ENCODE measurements around the gene MAD1L1.

MAD1L1 gene

GRCh38 chr7:2280424-2280823 lies 47.7 kb upstream of the MAD1L1 start:
- Histone ChIP-seq H3K79me2 (ENCODE audit: insufficient read depth, low read length) (peaks cover 29% of the 10 kb centered on the region), H3K27me3 (ENCODE audit: insufficient read depth, low read length, poor library complexity) (no peaks in the 10 kb centered on the region), H3K36me3 (ENCODE audit: insufficient read depth, low read length) (peaks cover 4% of the 10 kb centered on the region; the same call in 1 of the 2 replicates), H3K4me3 (ENCODE audit: low read depth in 1 of 2, low read length in 2 of 2) (no peak overlapping the region), H3K9me3 (ENCODE audit: insufficient read depth, low read length, severe bottlenecking) (no peaks in the 10 kb centered on the region), H3K9ac (ENCODE audit: low read depth, low read length) (no peak overlapping the region), H3K4me1 (ENCODE audit: insufficient read depth, low read length) (no peaks in the 10 kb centered on the region), H3K4me2 (ENCODE audit: insufficient read depth, low read length) (no peak overlapping the region), H2AFZ (ENCODE audit: low read depth, low read length) (no peak overlapping the region), H4K20me1 (ENCODE audit: insufficient read depth, low read length) (peaks cover 31% of the 10 kb centered on the region; the same call in 1 of the 2 replicates), H3K27ac (ENCODE audit: low read length) (no peak overlapping the region)
- DNase-seq, result no peak
- ATAC-seq (ENCODE audit: insufficient read depth, low read depth), result no peak
- TF ChIP-seq, protein P1, sequence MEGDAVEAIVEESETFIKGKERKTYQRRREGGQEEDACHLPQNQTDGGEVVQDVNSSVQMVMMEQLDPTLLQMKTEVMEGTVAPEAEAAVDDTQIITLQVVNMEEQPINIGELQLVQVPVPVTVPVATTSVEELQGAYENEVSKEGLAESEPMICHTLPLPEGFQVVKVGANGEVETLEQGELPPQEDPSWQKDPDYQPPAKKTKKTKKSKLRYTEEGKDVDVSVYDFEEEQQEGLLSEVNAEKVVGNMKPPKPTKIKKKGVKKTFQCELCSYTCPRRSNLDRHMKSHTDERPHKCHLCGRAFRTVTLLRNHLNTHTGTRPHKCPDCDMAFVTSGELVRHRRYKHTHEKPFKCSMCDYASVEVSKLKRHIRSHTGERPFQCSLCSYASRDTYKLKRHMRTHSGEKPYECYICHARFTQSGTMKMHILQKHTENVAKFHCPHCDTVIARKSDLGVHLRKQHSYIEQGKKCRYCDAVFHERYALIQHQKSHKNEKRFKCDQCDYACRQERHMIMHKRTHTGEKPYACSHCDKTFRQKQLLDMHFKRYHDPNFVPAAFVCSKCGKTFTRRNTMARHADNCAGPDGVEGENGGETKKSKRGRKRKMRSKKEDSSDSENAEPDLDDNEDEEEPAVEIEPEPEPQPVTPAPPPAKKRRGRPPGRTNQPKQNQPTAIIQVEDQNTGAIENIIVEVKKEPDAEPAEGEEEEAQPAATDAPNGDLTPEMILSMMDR (IDR thresholded peaks at IDR 0.05; ENCODE audit: borderline replicate concordance, extremely low read depth, low read length, poor library complexity, severe bottlenecking), result no peak
- TF ChIP-seq EZH2 (IDR thresholded peaks at IDR 0.05; ENCODE audit: borderline replicate concordance, low read depth, low read length, severe bottlenecking), result no peak

GRCh38 chr7:2279896-2280295 lies 47.2 kb upstream of the MAD1L1 start:
- Histone ChIP-seq H3K4me1 (ENCODE audit: insufficient read depth, low read length) (no peaks in the 10 kb centered on the region), H4K20me1 (ENCODE audit: insufficient read depth, low read length) (peaks cover 31% of the 10 kb centered on the region; the same call in 1 of the 2 replicates), H3K4me2 (ENCODE audit: insufficient read depth, low read length) (no peak overlapping the region), H3K36me3 (ENCODE audit: insufficient read depth, low read length) (peaks cover 7% of the 10 kb centered on the region; the same call in 1 of the 2 replicates), H3K27ac (ENCODE audit: low read length) (no peak overlapping the region), H3K9ac (ENCODE audit: low read depth, low read length) (no peak overlapping the region), H3K27me3 (ENCODE audit: insufficient read depth, low read length, poor library complexity) (no peaks in the 10 kb centered on the region), H3K4me3 (ENCODE audit: low read depth in 1 of 2, low read length in 2 of 2) (no peak overlapping the region), H3K9me3 (ENCODE audit: insufficient read depth, low read length, severe bottlenecking) (no peaks in the 10 kb centered on the region), H3K79me2 (ENCODE audit: insufficient read depth, low read length) (peaks cover 29% of the 10 kb centered on the region), H2AFZ (ENCODE audit: low read depth, low read length) (no peak overlapping the region)
- DNase-seq (no peak), ATAC-seq (ENCODE audit: insufficient read depth, low read depth) (no peak)
- TF ChIP-seq, protein P1 (IDR thresholded peaks at IDR 0.05; ENCODE audit: borderline replicate concordance, extremely low read depth, low read length, poor library complexity, severe bottlenecking), result no peak
- no peak for TF ChIP-seq EZH2 (IDR thresholded peaks at IDR 0.05; ENCODE audit: borderline replicate concordance, low read depth, low read length, severe bottlenecking)

GRCh38 chr7:2278026-2278425 lies 45.3 kb upstream of the MAD1L1 start:
- H4K20me1 ChIP-seq (ENCODE audit: insufficient read depth, low read length), result peaks cover 25% of the 10 kb centered on the region; the same call in 1 of the 2 replicates
- no peaks in the 10 kb centered on the region for H3K4me1 ChIP-seq (ENCODE audit: insufficient read depth, low read length)
- no peak overlapping the region for H3K4me2 ChIP-seq (ENCODE audit: insufficient read depth, low read length)
- no peak overlapping the region for H3K9ac ChIP-seq (ENCODE audit: low read depth, low read length)
- no peak overlapping the region for H2AFZ ChIP-seq (ENCODE audit: low read depth, low read length)
- no peak for DNase-seq
- H3K36me3 ChIP-seq (ENCODE audit: insufficient read depth, low read length), result peaks cover 16% of the 10 kb centered on the region
- TF ChIP-seq EZH2 (IDR thresholded peaks at IDR 0.05; ENCODE audit: borderline replicate concordance, low read depth, low read length, severe bottlenecking), result no peak
- TF ChIP-seq, protein P1 (IDR thresholded peaks at IDR 0.05; ENCODE audit: borderline replicate concordance, extremely low read depth, low read length, poor library complexity, severe bottlenecking), result no peak
- H3K79me2 ChIP-seq (ENCODE audit: insufficient read depth, low read length), result peaks cover 25% of the 10 kb centered on the region
- no peak overlapping the region for H3K4me3 ChIP-seq (ENCODE audit: low read depth in 1 of 2, low read length in 2 of 2)
- no peaks in the 10 kb centered on the region for H3K9me3 ChIP-seq (ENCODE audit: insufficient read depth, low read length, severe bottlenecking)
- no peak for ATAC-seq (ENCODE audit: insufficient read depth, low read depth)
- H3K27me3 ChIP-seq (ENCODE audit: insufficient read depth, low read length, poor library complexity), result no peaks in the 10 kb centered on the region
- H3K27ac ChIP-seq (ENCODE audit: low read length), result no peak overlapping the region

GRCh38 chr7:2276107-2276506 lies 43.4 kb upstream of the MAD1L1 start:
- H3K27me3 ChIP-seq (ENCODE audit: insufficient read depth, low read length, poor library complexity), result no peaks in the 10 kb centered on the region
- no peak overlapping the region for H3K27ac ChIP-seq (ENCODE audit: low read length)
- peaks cover 12% of the 10 kb centered on the region for H3K79me2 ChIP-seq (ENCODE audit: insufficient read depth, low read length)
- no peaks in the 10 kb centered on the region for H3K9me3 ChIP-seq (ENCODE audit: insufficient read depth, low read length, severe bottlenecking)
- peaks cover 12% of the 10 kb centered on the region; the same call in 1 of the 2 replicates for H4K20me1 ChIP-seq (ENCODE audit: insufficient read depth, low read length)
- DNase-seq (no peak), ATAC-seq (ENCODE audit: insufficient read depth, low read depth) (no peak)
- no peak overlapping the region for H3K4me2 ChIP-seq (ENCODE audit: insufficient read depth, low read length)
- H2AFZ ChIP-seq (ENCODE audit: low read depth, low read length), result no peak overlapping the region
- H3K9ac ChIP-seq (ENCODE audit: low read depth, low read length), result no peak overlapping the region
- H3K4me3 ChIP-seq (ENCODE audit: low read depth in 1 of 2, low read length in 2 of 2), result no peak overlapping the region
- no peaks in the 10 kb centered on the region for H3K4me1 ChIP-seq (ENCODE audit: insufficient read depth, low read length)
- peaks cover 23% of the 10 kb centered on the region for H3K36me3 ChIP-seq (ENCODE audit: insufficient read depth, low read length)
- TF ChIP-seq, protein P1 (IDR thresholded peaks at IDR 0.05; ENCODE audit: borderline replicate concordance, extremely low read depth, low read length, poor library complexity, severe bottlenecking), result no peak
- no peak for TF ChIP-seq EZH2 (IDR thresholded peaks at IDR 0.05; ENCODE audit: borderline replicate concordance, low read depth, low read length, severe bottlenecking)

Data from DND-41 (cell line).